Measurements from ENCODE around the gene TRAK1.

The TRAK1 gene

GRCh38 chr3:42129014-42129953 is 38.1 kb downstream of the TRAK1 start:
- Histone ChIP-seq H3K9ac (ENCODE audit: low read depth, low read length) (no peak overlapping the region), H3K4me3 (ENCODE audit: low read length) (no peak overlapping the region), H3K9me3 (ENCODE audit: insufficient read depth, low read depth, low read length) (no peaks in the 10 kb centered on the region), H3K27me3 (ENCODE audit: insufficient read depth, low read length) (no peaks in the 10 kb centered on the region), H3K27ac (ENCODE audit: low read depth, low read length) (no peak overlapping the region), H3K4me1 (ENCODE audit: insufficient read depth, low read length) (peaks cover 9% of the 10 kb centered on the region; the same call in 1 of the 2 replicates), H3K36me3 (ENCODE audit: insufficient read depth, low read length) (peaks cover 8% of the 10 kb centered on the region; the same call in 1 of the 2 replicates)
- 90% methylated on average over 18 of the region's 18 CpGs for WGBS

DNA sequence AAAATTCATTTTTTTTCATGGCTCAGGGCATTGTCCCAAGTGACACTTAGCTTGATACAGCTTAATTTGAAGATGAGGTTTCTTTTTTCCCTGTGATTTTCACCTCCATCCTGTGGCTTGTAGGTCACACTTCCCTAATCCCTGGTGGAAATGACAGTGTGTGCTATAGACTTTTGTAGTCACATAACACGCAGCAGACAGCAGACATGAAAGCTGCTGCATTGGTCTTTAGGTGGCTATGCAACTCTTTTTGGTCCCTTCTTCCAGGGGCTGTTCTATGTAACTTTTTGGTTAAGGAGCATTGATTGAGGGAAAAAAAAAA is 38.8 kb downstream of the TRAK1 start:
- Histone ChIP-seq H3K27me3 (ENCODE audit: insufficient read depth, low read length) (no peaks in the 10 kb centered on the region), H3K4me3 (ENCODE audit: low read length) (no peak overlapping the region), H3K27ac (ENCODE audit: low read depth, low read length) (no peak overlapping the region), H3K9me3 (ENCODE audit: insufficient read depth, low read depth, low read length) (no peaks in the 10 kb centered on the region), H3K4me1 (ENCODE audit: insufficient read depth, low read length) (peaks cover 9% of the 10 kb centered on the region; the same call in 1 of the 2 replicates), H3K9ac (ENCODE audit: low read depth, low read length) (no peak overlapping the region), H3K36me3 (ENCODE audit: insufficient read depth, low read length) (peaks cover 8% of the 10 kb centered on the region; the same call in 1 of the 2 replicates)
- WGBS: 96% methylated on average over 1 of the region's 1 CpG

DNA sequence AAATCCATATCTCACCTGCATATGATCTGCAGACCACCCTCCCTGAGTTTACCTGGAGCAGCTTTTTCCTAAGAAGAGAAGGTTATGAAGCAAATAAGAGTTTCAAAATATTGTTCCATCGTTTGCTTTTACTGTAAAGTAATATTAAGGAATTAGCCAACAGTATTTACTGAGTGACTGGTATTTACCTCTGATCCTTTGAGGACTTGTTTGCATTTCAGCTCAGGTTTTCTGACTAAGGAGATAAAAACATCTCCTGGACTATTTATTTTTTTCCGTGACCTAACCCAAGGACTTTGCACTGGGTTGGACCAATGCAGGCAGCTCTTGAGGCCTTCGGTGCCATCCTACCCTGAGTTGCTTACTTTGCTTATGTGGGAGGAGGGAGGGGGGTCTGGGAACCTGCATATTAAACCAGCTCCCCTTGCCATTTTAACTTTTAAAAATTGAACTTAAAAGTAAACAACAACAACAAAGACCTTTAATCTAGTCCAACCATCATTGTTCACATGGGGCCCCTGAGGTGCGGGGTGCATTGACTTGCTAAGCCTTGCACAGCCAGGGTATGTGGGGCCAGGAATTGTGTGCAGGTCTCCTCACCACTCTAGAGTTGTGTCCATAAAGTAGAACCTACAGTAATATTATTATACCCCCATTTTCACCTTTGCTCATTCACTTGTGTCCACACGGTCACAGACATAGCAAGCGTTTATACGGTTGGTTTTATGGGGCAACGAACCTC is 39.3 kb downstream of the TRAK1 start:
- Histone ChIP-seq H3K27ac (ENCODE audit: low read depth, low read length) (no peak overlapping the region), H3K36me3 (ENCODE audit: insufficient read depth, low read length) (peaks cover 7% of the 10 kb centered on the region; the same call in 1 of the 2 replicates)

GRCh38 chr3:42133500-42134298 is 42.5 kb downstream of the TRAK1 start:
- Histone ChIP-seq H3K4me3 (ENCODE audit: low read length) (no peak overlapping the region), H3K9ac (ENCODE audit: low read depth, low read length) (no peak overlapping the region), H3K36me3 (ENCODE audit: insufficient read depth, low read length) (no peaks in the 10 kb centered on the region), H3K4me1 (ENCODE audit: insufficient read depth, low read length) (peaks cover 9% of the 10 kb centered on the region; the same call in 1 of the 2 replicates), H3K27me3 (ENCODE audit: insufficient read depth, low read length) (no peaks in the 10 kb centered on the region), H3K9me3 (ENCODE audit: insufficient read depth, low read depth, low read length) (no peaks in the 10 kb centered on the region), H3K27ac (ENCODE audit: low read depth, low read length) (no peak overlapping the region)
- 67% methylated on average over 3 of the region's 5 CpGs for WGBS

More for the DNA sequence above, 39.3 kb downstream of the TRAK1 start:
- 95% methylated on average over 8 of the region's 8 CpGs for WGBS
- Histone ChIP-seq H3K9me3 (ENCODE audit: insufficient read depth, low read depth, low read length) (no peaks in the 10 kb centered on the region), H3K9ac (ENCODE audit: low read depth, low read length) (no peak overlapping the region), H3K27me3 (ENCODE audit: insufficient read depth, low read length) (no peaks in the 10 kb centered on the region), H3K4me3 (ENCODE audit: low read length) (no peak overlapping the region), H3K4me1 (ENCODE audit: insufficient read depth, low read length) (peaks cover 9% of the 10 kb centered on the region; the same call in 1 of the 2 replicates)

DNA sequence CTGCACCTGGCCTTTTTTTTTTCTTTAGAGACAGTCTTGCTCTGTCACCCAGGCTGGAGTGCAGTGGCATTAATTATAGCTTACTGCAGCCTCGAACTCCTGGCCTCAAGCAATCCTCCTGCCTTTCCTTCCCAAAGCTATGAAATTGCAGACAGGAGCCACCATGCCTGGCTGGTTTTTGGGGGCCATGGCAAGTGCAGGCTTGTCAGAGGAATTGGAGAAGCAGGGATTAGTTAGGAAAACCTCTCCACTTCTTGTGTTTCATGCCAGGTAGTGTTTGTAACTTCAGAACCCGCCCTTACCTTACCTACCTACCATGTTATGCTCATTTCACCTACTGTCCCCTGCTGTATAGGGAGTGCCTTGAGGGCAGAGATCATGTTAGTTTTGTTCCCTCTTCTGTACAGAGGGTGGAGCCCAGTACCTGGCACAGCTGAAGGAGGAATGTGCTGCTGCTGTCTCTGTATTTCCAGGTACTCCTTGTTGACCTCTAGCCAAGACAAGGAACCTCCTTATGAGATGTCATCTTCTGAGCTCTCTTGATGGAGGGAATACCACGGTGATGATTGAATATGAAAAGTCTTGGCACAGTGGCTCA is 43.8 kb downstream of the TRAK1 start:
- H3K27ac ChIP-seq (ENCODE audit: low read depth, low read length): no peak overlapping the region
- no peaks in the 10 kb centered on the region for H3K9me3 ChIP-seq (ENCODE audit: insufficient read depth, low read depth, low read length)
- H3K36me3 ChIP-seq (ENCODE audit: insufficient read depth, low read length): no peaks in the 10 kb centered on the region
- H3K4me3 ChIP-seq (ENCODE audit: low read length): no peak overlapping the region
- no peak overlapping the region for H3K9ac ChIP-seq (ENCODE audit: low read depth, low read length)
- 90% methylated on average over 2 of the region's 3 CpGs for WGBS
- no peaks in the 10 kb centered on the region for H3K27me3 ChIP-seq (ENCODE audit: insufficient read depth, low read length)
- H3K4me1 ChIP-seq (ENCODE audit: insufficient read depth, low read length): peaks cover 5% of the 10 kb centered on the region; the same call in 1 of the 2 replicates

DNA sequence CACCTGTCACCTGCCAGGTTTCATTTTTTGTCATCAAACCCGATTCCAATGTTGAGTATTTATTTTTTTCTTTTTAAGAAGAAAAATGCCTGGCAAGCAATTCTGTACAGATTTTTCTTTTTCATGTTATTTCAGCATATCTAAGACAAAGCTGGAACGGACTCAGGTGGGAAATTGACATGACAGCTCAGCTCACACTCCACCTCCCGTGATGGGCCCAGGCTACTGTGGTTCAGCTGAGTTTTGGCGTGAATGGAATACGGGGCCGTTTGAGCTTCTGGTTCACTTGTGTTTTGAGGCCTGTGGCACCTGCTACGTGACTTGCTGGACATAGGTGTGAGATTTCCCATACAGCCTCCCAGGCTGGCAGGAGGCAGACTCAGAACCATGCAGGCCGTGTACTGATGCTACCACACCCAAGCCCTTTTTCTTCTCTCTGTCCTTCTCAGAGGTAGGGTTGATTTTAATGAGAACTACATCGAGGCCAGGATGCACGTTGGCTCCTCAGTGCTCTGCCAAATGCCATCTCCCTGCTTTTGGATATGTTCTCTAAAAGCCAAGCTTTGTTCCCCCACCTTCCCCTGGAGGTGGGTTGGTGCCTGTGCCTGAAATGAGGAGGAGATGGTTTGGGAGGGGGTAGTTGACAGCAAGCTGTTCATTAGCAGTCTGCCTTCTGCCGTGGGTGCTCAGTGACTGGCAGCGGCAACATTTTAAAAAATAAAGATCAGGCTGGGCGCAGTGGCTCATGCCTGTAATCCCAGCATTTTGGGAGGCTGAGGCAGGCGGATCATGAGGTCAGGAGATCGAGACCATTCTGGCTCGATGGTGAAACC is 48.7 kb downstream of the TRAK1 start:
- H3K27me3 ChIP-seq (ENCODE audit: insufficient read depth, low read length): no peaks in the 10 kb centered on the region
- no peak overlapping the region for H3K4me3 ChIP-seq (ENCODE audit: low read length)
- H3K9me3 ChIP-seq (ENCODE audit: insufficient read depth, low read depth, low read length): no peaks in the 10 kb centered on the region
- H3K9ac ChIP-seq (ENCODE audit: low read depth, low read length): no peak overlapping the region
- WGBS: 93% methylated on average over 16 of the region's 16 CpGs
- H3K36me3 ChIP-seq (ENCODE audit: insufficient read depth, low read length): no peaks in the 10 kb centered on the region
- H3K27ac ChIP-seq (ENCODE audit: low read depth, low read length): no peak overlapping the region
- no peaks in the 10 kb centered on the region for H3K4me1 ChIP-seq (ENCODE audit: insufficient read depth, low read length)

GRCh38 chr3:42140665-42141203 is 49.6 kb downstream of the TRAK1 start:
- WGBS: 79% methylated on average over 5 of the region's 7 CpGs
- Histone ChIP-seq H3K9ac (ENCODE audit: low read depth, low read length) (no peak overlapping the region), H3K4me3 (ENCODE audit: low read length) (no peak overlapping the region), H3K27me3 (ENCODE audit: insufficient read depth, low read length) (no peaks in the 10 kb centered on the region), H3K36me3 (ENCODE audit: insufficient read depth, low read length) (no peaks in the 10 kb centered on the region), H3K4me1 (ENCODE audit: insufficient read depth, low read length) (no peaks in the 10 kb centered on the region), H3K9me3 (ENCODE audit: insufficient read depth, low read depth, low read length) (no peaks in the 10 kb centered on the region), H3K27ac (ENCODE audit: low read depth, low read length) (no peak overlapping the region)

GRCh38 chr3:42143440-42143839 is 52.3 kb downstream of the TRAK1 start:
- no peak overlapping the region for H3K9ac ChIP-seq (ENCODE audit: low read depth, low read length)
- 82% methylated on average over 7 of the region's 7 CpGs for WGBS
- no peaks in the 10 kb centered on the region for H3K4me1 ChIP-seq (ENCODE audit: insufficient read depth, low read length)
- no peak overlapping the region for H3K4me3 ChIP-seq (ENCODE audit: low read length)
- no peaks in the 10 kb centered on the region for H3K9me3 ChIP-seq (ENCODE audit: insufficient read depth, low read depth, low read length)
- no peak overlapping the region for H3K27ac ChIP-seq (ENCODE audit: low read depth, low read length)
- no peaks in the 10 kb centered on the region for H3K36me3 ChIP-seq (ENCODE audit: insufficient read depth, low read length)
- H3K27me3 ChIP-seq (ENCODE audit: insufficient read depth, low read length): no peaks in the 10 kb centered on the region

GRCh38 chr3:42144209-42144608 is 53.1 kb downstream of the TRAK1 start:
- H3K9ac ChIP-seq (ENCODE audit: low read depth, low read length): no peak overlapping the region
- H3K4me1 ChIP-seq (ENCODE audit: insufficient read depth, low read length): no peaks in the 10 kb centered on the region
- no peaks in the 10 kb centered on the region for H3K27me3 ChIP-seq (ENCODE audit: insufficient read depth, low read length)
- H3K9me3 ChIP-seq (ENCODE audit: insufficient read depth, low read depth, low read length): no peaks in the 10 kb centered on the region
- no peaks in the 10 kb centered on the region for H3K36me3 ChIP-seq (ENCODE audit: insufficient read depth, low read length)
- no peak overlapping the region for H3K27ac ChIP-seq (ENCODE audit: low read depth, low read length)
- no peak overlapping the region for H3K4me3 ChIP-seq (ENCODE audit: low read length)
